ENCODE data around the gene HTT. TPM values are rescaled to one million over a fixed set of nuclear protein-coding genes. Genes with fewer than 3 reads are reported as not detected.
A peak's percentile ranks its signal among the peaks of the same experiment; 100 is the strongest.

HTT gene
- total and polyA plus RNA-seq, 2 of the 13 experiments (the other 11 are each of a cell fraction or from before 2014, with no cell fraction given) = 17.5 to 19.5 TPM

- no peak for TF ChIP-seq ZNF776 (CRISPR knock-in tag; IDR thresholded peaks at IDR 0.05)
- no peak for TF ChIP-seq ZNF281 (CRISPR knock-in tag; IDR thresholded peaks at IDR 0.05; ENCODE audit: borderline replicate concordance)
- TF ChIP-seq ATAD3A (CRISPR knock-in tag; IDR thresholded peaks at IDR 0.05) = no peak
- peak; percentile 88 for TF ChIP-seq KDM2A (CRISPR knock-in tag; IDR thresholded peaks at IDR 0.05; ENCODE audit: borderline replicate concordance, low read depth)
- 0 out of 2 replicates have a peak, but pooled peaks have one; percentile 74 for TF ChIP-seq ZBTB38 (CRISPR knock-in tag; IDR thresholded peaks at IDR 0.05)
- 0 out of 2 replicates have a peak, but pooled peaks have one; percentile 30 for TF ChIP-seq FOXA3 (CRISPR knock-in tag; IDR thresholded peaks at IDR 0.05)
- TF ChIP-seq, protein P1, sequence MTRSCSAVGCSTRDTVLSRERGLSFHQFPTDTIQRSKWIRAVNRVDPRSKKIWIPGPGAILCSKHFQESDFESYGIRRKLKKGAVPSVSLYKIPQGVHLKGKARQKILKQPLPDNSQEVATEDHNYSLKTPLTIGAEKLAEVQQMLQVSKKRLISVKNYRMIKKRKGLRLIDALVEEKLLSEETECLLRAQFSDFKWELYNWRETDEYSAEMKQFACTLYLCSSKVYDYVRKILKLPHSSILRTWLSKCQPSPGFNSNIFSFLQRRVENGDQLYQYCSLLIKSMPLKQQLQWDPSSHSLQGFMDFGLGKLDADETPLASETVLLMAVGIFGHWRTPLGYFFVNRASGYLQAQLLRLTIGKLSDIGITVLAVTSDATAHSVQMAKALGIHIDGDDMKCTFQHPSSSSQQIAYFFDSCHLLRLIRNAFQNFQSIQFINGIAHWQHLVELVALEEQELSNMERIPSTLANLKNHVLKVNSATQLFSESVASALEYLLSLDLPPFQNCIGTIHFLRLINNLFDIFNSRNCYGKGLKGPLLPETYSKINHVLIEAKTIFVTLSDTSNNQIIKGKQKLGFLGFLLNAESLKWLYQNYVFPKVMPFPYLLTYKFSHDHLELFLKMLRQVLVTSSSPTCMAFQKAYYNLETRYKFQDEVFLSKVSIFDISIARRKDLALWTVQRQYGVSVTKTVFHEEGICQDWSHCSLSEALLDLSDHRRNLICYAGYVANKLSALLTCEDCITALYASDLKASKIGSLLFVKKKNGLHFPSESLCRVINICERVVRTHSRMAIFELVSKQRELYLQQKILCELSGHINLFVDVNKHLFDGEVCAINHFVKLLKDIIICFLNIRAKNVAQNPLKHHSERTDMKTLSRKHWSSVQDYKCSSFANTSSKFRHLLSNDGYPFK (CRISPR knock-in tag; IDR thresholded peaks at IDR 0.05; ENCODE audit: borderline replicate concordance) = no peak; the same call in 1 of the 2 replicates
- TF ChIP-seq SUZ12 (IDR thresholded peaks at IDR 0.05; ENCODE audit: low read depth, low read length) = no peak
- TF ChIP-seq SIX1 (CRISPR knock-in tag; IDR thresholded peaks at IDR 0.05; ENCODE audit: borderline replicate concordance) = no peak
- TF ChIP-seq NFYC (CRISPR knock-in tag; IDR thresholded peaks at IDR 0.05) = no peak
- TF ChIP-seq, protein P2, sequence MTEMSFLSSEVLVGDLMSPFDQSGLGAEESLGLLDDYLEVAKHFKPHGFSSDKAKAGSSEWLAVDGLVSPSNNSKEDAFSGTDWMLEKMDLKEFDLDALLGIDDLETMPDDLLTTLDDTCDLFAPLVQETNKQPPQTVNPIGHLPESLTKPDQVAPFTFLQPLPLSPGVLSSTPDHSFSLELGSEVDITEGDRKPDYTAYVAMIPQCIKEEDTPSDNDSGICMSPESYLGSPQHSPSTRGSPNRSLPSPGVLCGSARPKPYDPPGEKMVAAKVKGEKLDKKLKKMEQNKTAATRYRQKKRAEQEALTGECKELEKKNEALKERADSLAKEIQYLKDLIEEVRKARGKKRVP (CRISPR knock-in tag; IDR thresholded peaks at IDR 0.05) = peak in 1 of 2 experiments; percentile 37; a peak in 1 of 4 replicates
- TF ChIP-seq, protein P3, sequence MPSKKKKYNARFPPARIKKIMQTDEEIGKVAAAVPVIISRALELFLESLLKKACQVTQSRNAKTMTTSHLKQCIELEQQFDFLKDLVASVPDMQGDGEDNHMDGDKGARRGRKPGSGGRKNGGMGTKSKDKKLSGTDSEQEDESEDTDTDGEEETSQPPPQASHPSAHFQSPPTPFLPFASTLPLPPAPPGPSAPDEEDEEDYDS (CRISPR knock-in tag; IDR thresholded peaks at IDR 0.05) = no peak
- TF ChIP-seq TFAP4 (IDR thresholded peaks at IDR 0.05; ENCODE audit: borderline replicate concordance, low read depth) = no peak
- TF ChIP-seq, protein P4, sequence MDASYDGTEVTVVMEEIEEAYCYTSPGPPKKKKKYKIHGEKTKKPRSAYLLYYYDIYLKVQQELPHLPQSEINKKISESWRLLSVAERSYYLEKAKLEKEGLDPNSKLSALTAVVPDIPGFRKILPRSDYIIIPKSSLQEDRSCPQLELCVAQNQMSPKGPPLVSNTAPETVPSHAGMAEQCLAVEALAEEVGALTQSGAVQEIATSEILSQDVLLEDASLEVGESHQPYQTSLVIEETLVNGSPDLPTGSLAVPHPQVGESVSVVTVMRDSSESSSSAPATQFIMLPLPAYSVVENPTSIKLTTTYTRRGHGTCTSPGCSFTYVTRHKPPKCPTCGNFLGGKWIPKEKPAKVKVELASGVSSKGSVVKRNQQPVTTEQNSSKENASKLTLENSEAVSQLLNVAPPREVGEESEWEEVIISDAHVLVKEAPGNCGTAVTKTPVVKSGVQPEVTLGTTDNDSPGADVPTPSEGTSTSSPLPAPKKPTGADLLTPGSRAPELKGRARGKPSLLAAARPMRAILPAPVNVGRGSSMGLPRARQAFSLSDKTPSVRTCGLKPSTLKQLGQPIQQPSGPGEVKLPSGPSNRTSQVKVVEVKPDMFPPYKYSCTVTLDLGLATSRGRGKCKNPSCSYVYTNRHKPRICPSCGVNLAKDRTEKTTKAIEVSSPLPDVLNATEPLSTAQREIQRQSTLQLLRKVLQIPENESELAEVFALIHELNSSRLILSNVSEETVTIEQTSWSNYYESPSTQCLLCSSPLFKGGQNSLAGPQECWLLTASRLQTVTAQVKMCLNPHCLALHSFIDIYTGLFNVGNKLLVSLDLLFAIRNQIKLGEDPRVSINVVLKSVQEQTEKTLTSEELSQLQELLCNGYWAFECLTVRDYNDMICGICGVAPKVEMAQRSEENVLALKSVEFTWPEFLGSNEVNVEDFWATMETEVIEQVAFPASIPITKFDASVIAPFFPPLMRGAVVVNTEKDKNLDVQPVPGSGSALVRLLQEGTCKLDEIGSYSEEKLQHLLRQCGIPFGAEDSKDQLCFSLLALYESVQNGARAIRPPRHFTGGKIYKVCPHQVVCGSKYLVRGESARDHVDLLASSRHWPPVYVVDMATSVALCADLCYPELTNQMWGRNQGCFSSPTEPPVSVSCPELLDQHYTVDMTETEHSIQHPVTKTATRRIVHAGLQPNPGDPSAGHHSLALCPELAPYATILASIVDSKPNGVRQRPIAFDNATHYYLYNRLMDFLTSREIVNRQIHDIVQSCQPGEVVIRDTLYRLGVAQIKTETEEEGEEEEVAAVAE (CRISPR knock-in tag; IDR thresholded peaks at IDR 0.05; ENCODE audit: borderline replicate concordance) = no peak
Observed at GRCh38 chr4:3292571-3293400, 218.3 kb downstream of the HTT start, which contains the start of gene RGS12 (continued).

All from HepG2 (cell line).